Panc1 (cell line): ENCODE data around the gene OR6T1.

Experiments
- POLR2AphosphoS5 ChIP-seq: IDR thresholded peaks from 2 replicates; pipeline ENCODE4 v1.6.1; 2012; ENCODE audit warnings: mild to moderate bottlenecking, low read depth, low read length, moderate library complexity
- SIN3A ChIP-seq: IDR thresholded peaks from 2 replicates; pipeline ENCODE4 v1.6.1; 2012; ENCODE audit warnings: low read depth, mild to moderate bottlenecking, low read length, moderate library complexity, borderline replicate concordance; ENCODE audit not compliant: insufficient read depth
- TCF7L2 ChIP-seq: IDR thresholded peaks from 2 replicates; pipeline ENCODE4 v1.6.1; 2011; ENCODE audit warnings: mild to moderate bottlenecking, low read depth, low read length, inconsistent platforms
- TF ChIP-seq, protein P1 (sequence below): fragments of 450-650 bp; IDR thresholded peaks from 2 replicates; pipeline ENCODE4 v1.5.1; 2017; ENCODE audit warnings: mild to moderate bottlenecking
- TF ChIP-seq, protein P2 (sequence below), 2 experiments: IDR thresholded peaks; 2 replicates each; pipeline ENCODE4 v1.6.1; 2011 to 2012; ENCODE audit warnings: low read depth in 2 of 2, control low read depth in 1 of 2, low read length in 1 of 2, mild to moderate bottlenecking in 1 of 2, moderate library complexity in 1 of 2; ENCODE audit not compliant: insufficient read depth in 1 of 2

DNA sequence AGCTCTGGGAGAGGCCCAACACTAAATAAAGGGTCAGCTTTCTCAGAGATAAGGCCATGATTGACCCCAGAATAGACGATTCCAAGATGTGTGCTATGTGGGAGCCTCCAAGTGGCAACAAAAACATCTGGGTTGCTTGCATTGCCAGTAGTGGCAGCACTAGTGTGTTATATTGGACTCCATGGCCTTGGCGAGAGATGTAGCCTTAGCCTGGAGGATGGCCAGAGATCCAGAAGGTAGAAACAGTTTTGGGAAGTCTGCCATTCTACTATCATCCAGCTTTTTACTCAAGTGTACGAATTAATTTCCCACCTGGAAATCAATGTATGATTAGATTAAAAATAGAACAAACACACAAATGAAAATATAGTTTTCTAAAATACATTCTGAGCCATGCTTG, 38.7 kb downstream of the OR6T1 start:
- TF ChIP-seq, protein P1, sequence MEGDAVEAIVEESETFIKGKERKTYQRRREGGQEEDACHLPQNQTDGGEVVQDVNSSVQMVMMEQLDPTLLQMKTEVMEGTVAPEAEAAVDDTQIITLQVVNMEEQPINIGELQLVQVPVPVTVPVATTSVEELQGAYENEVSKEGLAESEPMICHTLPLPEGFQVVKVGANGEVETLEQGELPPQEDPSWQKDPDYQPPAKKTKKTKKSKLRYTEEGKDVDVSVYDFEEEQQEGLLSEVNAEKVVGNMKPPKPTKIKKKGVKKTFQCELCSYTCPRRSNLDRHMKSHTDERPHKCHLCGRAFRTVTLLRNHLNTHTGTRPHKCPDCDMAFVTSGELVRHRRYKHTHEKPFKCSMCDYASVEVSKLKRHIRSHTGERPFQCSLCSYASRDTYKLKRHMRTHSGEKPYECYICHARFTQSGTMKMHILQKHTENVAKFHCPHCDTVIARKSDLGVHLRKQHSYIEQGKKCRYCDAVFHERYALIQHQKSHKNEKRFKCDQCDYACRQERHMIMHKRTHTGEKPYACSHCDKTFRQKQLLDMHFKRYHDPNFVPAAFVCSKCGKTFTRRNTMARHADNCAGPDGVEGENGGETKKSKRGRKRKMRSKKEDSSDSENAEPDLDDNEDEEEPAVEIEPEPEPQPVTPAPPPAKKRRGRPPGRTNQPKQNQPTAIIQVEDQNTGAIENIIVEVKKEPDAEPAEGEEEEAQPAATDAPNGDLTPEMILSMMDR: no peak
- no peak for TF ChIP-seq POLR2AphosphoS5
- TF ChIP-seq, protein P2, sequence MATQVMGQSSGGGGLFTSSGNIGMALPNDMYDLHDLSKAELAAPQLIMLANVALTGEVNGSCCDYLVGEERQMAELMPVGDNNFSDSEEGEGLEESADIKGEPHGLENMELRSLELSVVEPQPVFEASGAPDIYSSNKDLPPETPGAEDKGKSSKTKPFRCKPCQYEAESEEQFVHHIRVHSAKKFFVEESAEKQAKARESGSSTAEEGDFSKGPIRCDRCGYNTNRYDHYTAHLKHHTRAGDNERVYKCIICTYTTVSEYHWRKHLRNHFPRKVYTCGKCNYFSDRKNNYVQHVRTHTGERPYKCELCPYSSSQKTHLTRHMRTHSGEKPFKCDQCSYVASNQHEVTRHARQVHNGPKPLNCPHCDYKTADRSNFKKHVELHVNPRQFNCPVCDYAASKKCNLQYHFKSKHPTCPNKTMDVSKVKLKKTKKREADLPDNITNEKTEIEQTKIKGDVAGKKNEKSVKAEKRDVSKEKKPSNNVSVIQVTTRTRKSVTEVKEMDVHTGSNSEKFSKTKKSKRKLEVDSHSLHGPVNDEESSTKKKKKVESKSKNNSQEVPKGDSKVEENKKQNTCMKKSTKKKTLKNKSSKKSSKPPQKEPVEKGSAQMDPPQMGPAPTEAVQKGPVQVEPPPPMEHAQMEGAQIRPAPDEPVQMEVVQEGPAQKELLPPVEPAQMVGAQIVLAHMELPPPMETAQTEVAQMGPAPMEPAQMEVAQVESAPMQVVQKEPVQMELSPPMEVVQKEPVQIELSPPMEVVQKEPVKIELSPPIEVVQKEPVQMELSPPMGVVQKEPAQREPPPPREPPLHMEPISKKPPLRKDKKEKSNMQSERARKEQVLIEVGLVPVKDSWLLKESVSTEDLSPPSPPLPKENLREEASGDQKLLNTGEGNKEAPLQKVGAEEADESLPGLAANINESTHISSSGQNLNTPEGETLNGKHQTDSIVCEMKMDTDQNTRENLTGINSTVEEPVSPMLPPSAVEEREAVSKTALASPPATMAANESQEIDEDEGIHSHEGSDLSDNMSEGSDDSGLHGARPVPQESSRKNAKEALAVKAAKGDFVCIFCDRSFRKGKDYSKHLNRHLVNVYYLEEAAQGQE (IDR thresholded peaks at IDR 0.05; ENCODE audit: insufficient read depth in 1 of 2, low read depth in 2 of 2, low read length in 1 of 2): no peak
- TF ChIP-seq TCF7L2: no peak
- no peak for TF ChIP-seq SIN3A
